GM11168 (cell line): Measurements from ENCODE around the gene MTRR.

Experiments
- in situ Hi-C: fragments of 300-500 bp; cut with MboI; formaldehyde crosslinking; loops from one replicate; pipeline ENCODE4 v1.12.0; 2022; ENCODE audit warnings: low sequenced_read_pairs; ENCODE audit not compliant: unreplicated experiment

The MTRR gene

GRCh38 chr5:7868773-7869473, at the start of gene MTRR, which contains the start of gene FASTKD3:
Gene MTRR, plus strand, starts transcription at chr5:7869148. Its CDS starts 1,647 bp downstream, at chr5:7870795.
Gene FASTKD3, minus strand, starts transcription at chr5:7869031. Its CDS starts 948 bp downstream, at chr5:7868083.
- in situ Hi-C loops, result no loop called here

- in situ Hi-C loops, result no loop called here
Observed at GRCh38 chr5:7822449-7822848, 46.5 kb upstream of the MTRR start.

GRCh38 chr5:7823594-7823993, 45.4 kb upstream of the MTRR start:
- in situ Hi-C loops, result no loop called here

GRCh38 chr5:7824995-7825394, 44.0 kb upstream of the MTRR start:
- in situ Hi-C loops, result no loop called here

- in situ Hi-C loops, result no loop called here
Observed at GRCh38 chr5:7825630-7826029, 43.3 kb upstream of the MTRR start.

- in situ Hi-C loops, result no loop called here
Observed at GRCh38 chr5:7827610-7828009, 41.3 kb upstream of the MTRR start.

- in situ Hi-C loops, result no loop called here
Observed at GRCh38 chr5:7828269-7828668, 40.7 kb upstream of the MTRR start.

- in situ Hi-C loops, result no loop called here
Observed at GRCh38 chr5:7834982-7835381, 34.0 kb upstream of the MTRR start.

- in situ Hi-C loops, result no loop called here
Observed at GRCh38 chr5:7837403-7837802, 31.5 kb upstream of the MTRR start.

GRCh38 chr5:7842531-7842930, 26.4 kb upstream of the MTRR start:
- in situ Hi-C loops, result no loop called here

- in situ Hi-C loops, result no loop called here
Observed at GRCh38 chr5:7844901-7845300, 24.0 kb upstream of the MTRR start.

- in situ Hi-C loops, result no loop called here
Observed at GRCh38 chr5:7845557-7845956, 23.4 kb upstream of the MTRR start.

- in situ Hi-C loops, result no loop called here
Observed at GRCh38 chr5:7846327-7846726, 22.6 kb upstream of the MTRR start.

- in situ Hi-C loops, result no loop called here
Observed at GRCh38 chr5:7848296-7848695, 20.7 kb upstream of the MTRR start.

- in situ Hi-C loops, result no loop called here
Observed at GRCh38 chr5:7849681-7850394, 19.1 kb upstream of the MTRR start.

- in situ Hi-C loops, result no loop called here
Observed at GRCh38 chr5:7850395-7851239, 18.3 kb upstream of the MTRR start, which contains the start of gene CFAP90. Gene CFAP90, minus strand, starts transcription at chr5:7851133. Its CDS starts 112 bp downstream, at chr5:7851021.

GRCh38 chr5:7851240-7851592, 17.7 kb upstream of the MTRR start:
- in situ Hi-C loops, result no loop called here

- in situ Hi-C loops, result no loop called here
Observed at GRCh38 chr5:7851617-7852289, 17.2 kb upstream of the MTRR start.

GRCh38 chr5:7852542-7852941, 16.4 kb upstream of the MTRR start:
- in situ Hi-C loops, result no loop called here

GRCh38 chr5:7852988-7853387, 16.0 kb upstream of the MTRR start:
- in situ Hi-C loops, result no loop called here
